A673 (cell line): Measurements from ENCODE around the gene HSPA1A.

Experiments used
- EZH2 ChIP-seq: fragments of 200-600 bp; sonication (generic); IDR thresholded peaks from 2 replicates; pipeline ENCODE4 v1.6.1; 2017; ENCODE audit warnings: borderline replicate concordance, low read depth, mild to moderate bottlenecking, mixed read lengths, antibody characterized with exemption, low read length; ENCODE audit not compliant: poor library complexity, severe bottlenecking
- TF ChIP-seq, protein P1 (sequence below): fragments of 300-800, 200-600 bp; sonication (generic); conservative IDR thresholded peaks from 2 replicates; pipeline ENCODE4 v1.5.1; 2017; ENCODE audit warnings: low read depth, mild to moderate bottlenecking, antibody characterized with exemption, low read length, moderate library complexity, mixed read lengths

GRCh38 chr6:31847276-31847978 is 32.1 kb downstream of the HSPA1A start:
- TF ChIP-seq, protein P1, sequence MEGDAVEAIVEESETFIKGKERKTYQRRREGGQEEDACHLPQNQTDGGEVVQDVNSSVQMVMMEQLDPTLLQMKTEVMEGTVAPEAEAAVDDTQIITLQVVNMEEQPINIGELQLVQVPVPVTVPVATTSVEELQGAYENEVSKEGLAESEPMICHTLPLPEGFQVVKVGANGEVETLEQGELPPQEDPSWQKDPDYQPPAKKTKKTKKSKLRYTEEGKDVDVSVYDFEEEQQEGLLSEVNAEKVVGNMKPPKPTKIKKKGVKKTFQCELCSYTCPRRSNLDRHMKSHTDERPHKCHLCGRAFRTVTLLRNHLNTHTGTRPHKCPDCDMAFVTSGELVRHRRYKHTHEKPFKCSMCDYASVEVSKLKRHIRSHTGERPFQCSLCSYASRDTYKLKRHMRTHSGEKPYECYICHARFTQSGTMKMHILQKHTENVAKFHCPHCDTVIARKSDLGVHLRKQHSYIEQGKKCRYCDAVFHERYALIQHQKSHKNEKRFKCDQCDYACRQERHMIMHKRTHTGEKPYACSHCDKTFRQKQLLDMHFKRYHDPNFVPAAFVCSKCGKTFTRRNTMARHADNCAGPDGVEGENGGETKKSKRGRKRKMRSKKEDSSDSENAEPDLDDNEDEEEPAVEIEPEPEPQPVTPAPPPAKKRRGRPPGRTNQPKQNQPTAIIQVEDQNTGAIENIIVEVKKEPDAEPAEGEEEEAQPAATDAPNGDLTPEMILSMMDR: no peak
- TF ChIP-seq EZH2: no peak
